Erythroblast (primary cell): ENCODE data around the gene ITPK1.

Experiments
- GATA1 ChIP-seq: IDR thresholded peaks from 2 replicates; pipeline ENCODE4 v1.6.1; 2011; ENCODE audit warnings: low read depth, mild to moderate bottlenecking, control low read depth, low read length, moderate library complexity
- POLR2A ChIP-seq: IDR thresholded peaks from 2 replicates; pipeline ENCODE4 v1.6.1; 2011; ENCODE audit warnings: mild to moderate bottlenecking, low read length

GRCh38 chr14:92926180-92926845 lies 189.4 kb downstream of the ITPK1 start:
- no peak for TF ChIP-seq POLR2A
- no peak for TF ChIP-seq GATA1
